AG08396 (cell line): ENCODE data around the gene HECTD3.

Source experiments
- DNase-seq: peaks from one replicate; pipeline ENCODE4 v3.0.0; 2012; ENCODE audit warnings: low spot score, mixed read lengths

HECTD3 gene

GRCh38 chr1:45010855-45011811, at the start of gene HECTD3:
TSS of gene HECTD3 (minus strand) at chr1:45011324. CDS start at chr1:45011257, 67 bp downstream.
- peak; percentile 86 for DNase-seq

DNA sequence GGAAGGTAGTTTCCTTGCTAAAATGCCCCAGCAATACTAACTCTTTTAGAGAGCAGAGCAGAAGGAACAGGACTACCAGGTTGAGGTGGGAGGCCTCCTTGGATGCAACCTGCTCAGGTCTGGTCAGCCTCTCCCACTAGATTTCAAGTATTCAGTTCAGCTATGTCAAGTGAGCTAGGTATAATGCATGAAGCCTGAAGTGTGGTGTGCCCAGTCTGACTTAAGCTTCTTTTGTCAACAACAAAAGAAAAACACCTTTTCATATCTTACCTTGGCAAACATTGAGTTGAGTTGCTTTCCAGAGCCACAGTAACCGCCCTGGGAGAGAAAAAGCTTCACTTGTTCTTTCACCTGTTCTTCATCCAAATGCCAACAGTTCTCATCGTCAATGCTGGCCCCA, 48.7 kb upstream of the HECTD3 start:
- no peak for DNase-seq

DNA sequence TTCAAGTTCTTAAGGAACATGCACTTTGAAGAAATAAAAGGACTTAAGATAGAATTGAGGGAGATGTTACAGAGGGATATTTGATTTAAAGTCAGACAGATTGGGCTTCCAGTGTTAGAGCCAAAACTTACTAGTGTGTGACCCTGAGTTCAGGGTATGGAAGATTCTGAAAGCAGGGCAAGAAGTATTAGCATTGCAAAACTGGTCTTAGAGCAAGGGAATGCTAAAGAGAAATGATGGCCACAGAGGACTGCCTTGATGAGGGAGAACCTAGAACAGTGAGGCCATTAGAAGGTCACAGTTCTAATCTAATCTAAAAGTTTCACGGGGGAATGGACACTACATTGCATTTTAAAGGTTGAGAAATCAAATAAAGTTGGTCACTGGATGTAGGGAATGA, 46.4 kb upstream of the HECTD3 start:
- no peak for DNase-seq

- no peak for DNase-seq
Observed at GRCh38 chr1:45051005-45051772, 40.1 kb upstream of the HECTD3 start.

DNA sequence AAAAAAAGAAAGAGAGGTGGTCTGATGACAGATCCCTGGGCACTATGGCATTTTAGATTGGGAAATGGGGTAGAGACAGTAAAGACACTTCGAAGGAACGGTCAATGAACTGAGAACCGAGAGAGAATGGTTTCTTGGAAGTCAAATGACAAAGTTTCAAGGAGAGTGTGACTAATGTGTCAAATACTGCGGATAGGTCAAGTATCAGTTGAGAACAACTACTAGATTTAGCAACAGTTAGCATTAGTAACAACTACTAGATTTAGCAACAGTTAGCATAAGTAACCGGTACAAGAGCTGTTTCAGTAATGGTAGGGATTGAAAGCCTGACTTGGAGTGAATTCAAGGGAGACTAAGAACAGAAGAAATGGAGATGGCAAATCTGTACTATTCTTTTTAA, 35.9 kb upstream of the HECTD3 start:
- DNase-seq: no peak

GRCh38 chr1:45044916-45045315, 33.8 kb upstream of the HECTD3 start:
- no peak for DNase-seq

DNA sequence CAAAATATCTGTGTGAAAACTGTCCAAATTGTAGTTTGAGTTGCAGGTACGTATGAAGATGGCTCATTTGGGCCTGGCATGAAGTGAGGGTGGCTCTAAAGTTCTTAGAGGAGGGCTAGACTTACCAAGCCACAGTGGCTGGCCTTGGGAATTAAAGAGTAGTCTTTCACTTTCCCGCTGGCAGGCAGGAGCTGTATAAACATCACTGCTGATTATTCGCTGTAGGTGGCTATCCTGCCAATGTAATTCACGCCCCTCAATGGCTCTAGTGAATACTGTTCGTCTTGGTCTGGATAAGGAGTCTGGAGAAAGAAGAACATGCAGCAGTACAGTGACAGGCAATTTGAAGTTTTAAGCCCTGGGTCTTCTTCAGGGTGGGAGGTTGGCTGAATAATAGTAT, 32.0 kb upstream of the HECTD3 start:
- DNase-seq: no peak

DNA sequence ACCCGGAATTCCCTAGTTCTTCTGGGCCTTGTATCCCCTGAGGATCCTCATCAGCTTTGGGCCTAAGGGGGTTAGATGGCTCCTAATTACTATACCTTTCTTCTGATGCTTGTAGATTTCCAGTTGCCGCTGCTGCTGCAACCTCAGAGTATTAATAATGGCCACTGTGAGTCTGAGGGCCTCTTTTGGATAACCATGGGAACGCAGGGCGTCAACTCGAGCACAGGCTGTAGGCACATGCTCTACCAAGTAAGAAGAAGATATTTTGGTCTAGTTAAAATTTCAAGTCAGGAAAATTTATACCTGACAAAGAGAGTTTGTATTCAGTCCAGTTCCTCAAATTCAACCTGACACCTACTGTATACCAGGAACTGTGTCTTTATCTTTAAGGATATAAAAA, 29.2 kb upstream of the HECTD3 start:
- no peak for DNase-seq

- no peak for DNase-seq
Observed at GRCh38 chr1:45038661-45039364, 27.7 kb upstream of the HECTD3 start.

GRCh38 chr1:45038240-45038639, 27.1 kb upstream of the HECTD3 start:
- DNase-seq: no peak

GRCh38 chr1:45037456-45037855, 26.3 kb upstream of the HECTD3 start:
- DNase-seq: no peak

DNA sequence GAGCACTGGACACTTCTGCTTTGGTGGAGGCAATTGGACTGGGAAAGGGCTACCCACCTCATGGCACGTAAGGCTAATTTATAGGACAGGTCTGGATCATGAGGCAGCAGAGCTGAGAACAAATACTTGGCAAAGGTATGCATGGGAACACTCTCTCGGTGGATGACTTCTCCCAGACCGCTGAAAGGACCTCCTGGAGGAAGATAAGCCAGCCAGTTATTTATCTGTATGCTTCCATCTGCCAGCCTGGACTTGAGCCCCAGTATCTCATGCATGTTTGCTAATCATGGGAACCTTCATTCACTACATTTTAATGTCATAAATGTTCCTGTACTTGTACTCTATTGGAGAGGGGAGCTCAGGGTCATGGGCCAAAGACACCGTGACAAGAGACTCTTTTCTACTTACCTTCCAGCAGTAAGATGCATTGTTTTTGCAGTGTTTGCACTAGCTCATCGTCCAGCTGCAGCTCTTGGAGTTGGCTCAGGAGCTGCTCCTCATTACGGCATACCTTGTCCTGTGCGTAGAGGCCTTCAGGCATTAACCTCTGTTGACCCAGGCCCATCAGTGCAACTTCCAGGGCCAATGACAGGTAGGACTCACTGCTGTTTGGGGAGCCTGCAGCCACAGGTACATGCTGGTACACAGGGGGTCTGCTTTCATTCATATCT, 24.6 kb upstream of the HECTD3 start:
- DNase-seq: no peak

GRCh38 chr1:45033356-45033755, 22.2 kb upstream of the HECTD3 start:
- DNase-seq: no peak

DNA sequence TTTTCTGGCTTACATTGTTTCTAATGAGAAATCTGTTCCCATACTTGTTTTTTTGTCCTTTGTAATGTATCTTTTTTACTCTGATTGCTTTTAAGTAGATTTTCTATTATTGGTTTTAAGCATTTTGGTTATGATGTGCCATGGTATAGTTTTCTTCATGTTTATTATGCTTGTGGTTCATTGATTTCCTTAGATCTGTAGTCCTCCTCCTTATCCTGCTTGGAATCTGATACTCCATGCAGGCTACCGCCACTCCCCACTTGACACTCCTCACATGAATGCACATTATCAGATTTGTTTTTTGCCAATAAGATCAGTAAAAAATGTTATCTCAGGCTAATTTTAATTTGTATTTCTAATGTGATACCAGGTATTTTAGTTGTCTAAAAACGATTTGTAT, 21.7 kb upstream of the HECTD3 start:
- DNase-seq: no peak

DNA sequence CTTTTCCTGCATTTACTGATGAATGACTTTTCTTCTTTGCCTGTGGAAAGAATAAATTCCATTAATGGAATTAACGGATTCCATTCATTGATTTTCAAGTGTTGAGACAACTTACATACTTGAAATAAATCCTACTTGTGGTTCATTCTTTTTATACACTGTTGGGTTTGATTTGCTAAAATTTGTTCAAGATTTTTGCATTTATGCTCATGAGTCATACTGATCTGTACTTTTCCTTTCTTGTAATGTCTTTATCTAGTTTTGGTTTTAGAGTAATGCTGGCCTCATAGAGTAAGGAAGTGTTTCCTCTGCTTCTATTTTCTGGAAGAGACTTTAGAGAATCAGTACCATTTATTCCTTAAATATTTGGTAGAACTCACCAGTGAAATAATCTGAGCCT, 15.3 kb upstream of the HECTD3 start:
- no peak for DNase-seq

GRCh38 chr1:45023663-45024062, 12.5 kb upstream of the HECTD3 start:
- no peak for DNase-seq

- DNase-seq: peak; percentile 59
Observed at GRCh38 chr1:45018599-45019230, 7.6 kb upstream of the HECTD3 start.

DNA sequence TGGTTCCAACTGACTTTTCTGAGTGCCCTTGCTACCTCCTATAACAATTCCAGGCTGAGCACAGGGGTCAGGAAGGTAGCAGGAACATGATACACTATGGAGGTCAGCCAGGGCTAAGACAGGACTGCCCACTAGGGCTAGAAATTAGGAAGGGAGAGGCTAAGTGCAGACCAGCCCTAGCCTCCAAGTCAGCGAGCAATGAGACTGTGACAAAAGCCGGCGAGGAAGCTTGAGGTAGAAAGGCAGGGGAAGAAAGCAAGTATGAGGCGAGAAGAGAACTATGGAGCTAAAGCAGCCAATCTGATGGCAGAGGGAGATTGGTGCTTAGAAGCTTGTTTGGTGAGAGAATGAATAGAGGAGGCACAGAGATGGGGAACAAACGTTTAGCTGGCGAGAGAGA, 5.6 kb upstream of the HECTD3 start:
- no peak for DNase-seq

DNA sequence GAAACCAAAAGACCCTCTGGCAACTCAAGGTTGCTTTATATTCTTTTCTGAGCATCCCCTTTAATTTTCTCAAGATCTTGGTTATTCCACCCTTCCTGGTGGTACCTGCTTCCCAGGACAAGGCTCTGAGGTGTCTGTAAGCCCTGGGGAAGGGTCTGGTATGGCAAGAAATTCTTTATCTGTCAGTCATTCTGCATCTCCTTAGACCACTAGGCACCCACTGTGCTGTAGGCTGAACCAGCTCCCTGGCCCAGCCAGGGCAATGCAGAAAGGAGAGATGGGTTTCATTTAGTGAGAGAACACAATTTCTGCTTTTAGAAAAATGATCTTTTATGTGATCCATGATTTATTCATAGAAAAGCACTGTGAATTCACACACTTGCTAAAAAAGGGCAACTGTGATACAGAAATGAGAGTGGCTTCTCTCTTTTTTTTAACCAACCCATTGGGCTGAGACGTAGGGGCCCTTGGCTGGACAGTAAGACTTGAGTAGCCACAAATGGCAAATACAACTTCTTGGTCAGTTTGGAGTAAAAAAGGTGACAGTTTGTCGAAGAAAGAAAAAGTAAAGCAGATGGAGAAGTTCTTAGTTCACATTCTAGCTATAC, 5.1 kb upstream of the HECTD3 start:
- no peak for DNase-seq

DNA sequence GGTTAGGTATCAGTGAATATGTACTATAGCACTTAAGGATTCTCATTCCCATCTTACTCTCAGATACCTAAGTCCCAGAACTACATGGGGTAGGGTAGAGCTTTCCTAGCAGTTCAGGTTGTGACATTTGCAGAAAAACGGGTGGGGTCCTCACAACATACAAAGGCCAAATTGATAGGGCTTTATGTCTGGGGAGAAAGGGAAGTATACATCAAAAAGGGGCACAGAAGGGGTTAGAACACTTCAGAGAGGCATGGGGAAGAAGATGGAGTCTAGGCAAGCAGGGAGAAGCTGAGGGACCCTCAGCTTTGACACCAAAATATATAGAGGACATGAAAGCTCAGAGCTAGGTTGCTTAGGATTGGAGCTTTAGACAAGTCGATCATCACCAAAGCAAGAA, 4.6 kb upstream of the HECTD3 start:
- DNase-seq: no peak
